Measurements from ENCODE around the gene FSTL1. TPM values are rescaled to one million over a fixed set of nuclear protein-coding genes. Genes with fewer than 3 reads are reported as not detected.

FSTL1 gene
- total RNA-seq, 1 donor from 2014 or later: 383 TPM

DNA sequence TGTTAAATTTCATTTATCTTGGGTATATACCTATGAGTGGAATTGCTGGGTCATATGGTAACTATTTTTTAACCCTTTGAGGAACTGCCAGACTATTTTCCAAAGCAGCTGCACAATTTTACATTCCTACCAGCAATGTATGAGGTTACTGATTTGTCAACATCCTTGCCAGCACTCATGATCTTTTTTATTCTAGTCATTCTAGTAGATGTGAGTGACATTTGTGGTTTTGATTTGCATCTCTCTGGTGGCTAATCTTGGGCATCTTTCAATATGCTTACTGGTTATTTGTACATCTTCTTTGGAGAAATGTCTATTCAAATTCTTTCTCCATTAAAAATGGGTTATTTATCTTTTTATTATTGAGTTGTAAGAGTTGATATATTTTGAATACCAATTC lies 80.3 kb downstream of the FSTL1 start:
- TF ChIP-seq, protein P1, sequence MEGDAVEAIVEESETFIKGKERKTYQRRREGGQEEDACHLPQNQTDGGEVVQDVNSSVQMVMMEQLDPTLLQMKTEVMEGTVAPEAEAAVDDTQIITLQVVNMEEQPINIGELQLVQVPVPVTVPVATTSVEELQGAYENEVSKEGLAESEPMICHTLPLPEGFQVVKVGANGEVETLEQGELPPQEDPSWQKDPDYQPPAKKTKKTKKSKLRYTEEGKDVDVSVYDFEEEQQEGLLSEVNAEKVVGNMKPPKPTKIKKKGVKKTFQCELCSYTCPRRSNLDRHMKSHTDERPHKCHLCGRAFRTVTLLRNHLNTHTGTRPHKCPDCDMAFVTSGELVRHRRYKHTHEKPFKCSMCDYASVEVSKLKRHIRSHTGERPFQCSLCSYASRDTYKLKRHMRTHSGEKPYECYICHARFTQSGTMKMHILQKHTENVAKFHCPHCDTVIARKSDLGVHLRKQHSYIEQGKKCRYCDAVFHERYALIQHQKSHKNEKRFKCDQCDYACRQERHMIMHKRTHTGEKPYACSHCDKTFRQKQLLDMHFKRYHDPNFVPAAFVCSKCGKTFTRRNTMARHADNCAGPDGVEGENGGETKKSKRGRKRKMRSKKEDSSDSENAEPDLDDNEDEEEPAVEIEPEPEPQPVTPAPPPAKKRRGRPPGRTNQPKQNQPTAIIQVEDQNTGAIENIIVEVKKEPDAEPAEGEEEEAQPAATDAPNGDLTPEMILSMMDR (conservative IDR thresholded peaks at IDR 0.05): no peak
- no peak overlapping the region for H3K27ac Mint-ChIP-seq
- peaks cover 41% of the 10 kb centered on the region for H3K27me3 Mint-ChIP-seq
- no peaks in the 10 kb centered on the region for H3K9me3 Mint-ChIP-seq
- DNase-seq (ENCODE audit: extremely low spot score, unreplicated experiment): no peak
- no peaks in the 10 kb centered on the region for H3K4me1 Mint-ChIP-seq (ENCODE audit: unreplicated experiment)
- no peaks in the 10 kb centered on the region for H3K36me3 Mint-ChIP-seq
- H3K4me3 Mint-ChIP-seq: no peak overlapping the region

DNA sequence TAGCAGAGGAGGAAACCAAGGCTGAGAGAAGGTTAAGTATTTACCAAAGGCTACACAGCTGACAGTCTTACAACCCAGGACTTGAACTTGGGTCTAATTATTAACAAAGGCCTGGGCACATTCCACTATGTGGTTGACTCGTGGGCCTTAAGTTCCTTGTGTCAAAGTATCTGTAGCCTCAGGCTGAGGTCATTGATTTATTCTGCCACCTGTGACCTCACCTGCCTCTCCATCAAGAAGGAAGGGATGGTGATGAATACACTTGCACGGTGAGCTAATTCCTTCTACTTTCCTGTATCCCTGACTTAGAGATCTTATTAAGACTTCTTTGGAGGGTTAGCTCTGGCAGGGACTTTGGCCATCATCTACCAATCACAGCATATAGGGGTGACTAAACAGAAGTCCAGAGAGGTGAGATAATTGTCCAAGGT lies 81.7 kb downstream of the FSTL1 start:
- no peaks in the 10 kb centered on the region for H3K9me3 Mint-ChIP-seq
- no peak overlapping the region for H3K4me3 Mint-ChIP-seq
- H3K4me1 Mint-ChIP-seq (ENCODE audit: unreplicated experiment): no peaks in the 10 kb centered on the region
- no peaks in the 10 kb centered on the region for H3K36me3 Mint-ChIP-seq
- H3K27ac Mint-ChIP-seq: no peak overlapping the region
- H3K27me3 Mint-ChIP-seq: peaks cover 52% of the 10 kb centered on the region
- TF ChIP-seq, protein P1 (conservative IDR thresholded peaks at IDR 0.05): no peak
- no peak for DNase-seq (ENCODE audit: extremely low spot score, unreplicated experiment)

DNA sequence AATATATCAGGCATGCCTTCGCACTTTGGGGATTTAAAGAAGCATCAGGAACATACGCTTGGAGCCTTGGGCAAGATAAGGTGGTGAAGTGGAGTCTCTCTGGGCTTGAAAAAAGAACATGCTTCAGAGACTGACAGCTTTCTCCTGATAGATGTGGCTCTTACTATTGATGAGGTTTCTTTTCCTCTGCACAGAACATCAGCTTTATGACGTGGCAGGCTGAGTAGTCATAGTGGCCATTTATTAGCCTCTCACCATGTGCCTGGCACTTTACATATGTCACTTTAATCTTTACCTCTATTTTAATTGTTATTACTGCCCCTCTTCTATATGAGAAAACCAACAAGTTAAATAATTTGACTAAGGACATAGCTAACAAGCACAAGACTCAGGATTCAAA lies 82.6 kb downstream of the FSTL1 start:
- no peak overlapping the region for H3K27ac Mint-ChIP-seq
- no peak overlapping the region for H3K4me3 Mint-ChIP-seq
- TF ChIP-seq, protein P1 (conservative IDR thresholded peaks at IDR 0.05): no peak
- no peak for DNase-seq (ENCODE audit: extremely low spot score, unreplicated experiment)
- no peaks in the 10 kb centered on the region for H3K9me3 Mint-ChIP-seq
- no peaks in the 10 kb centered on the region for H3K36me3 Mint-ChIP-seq
- H3K27me3 Mint-ChIP-seq: peaks cover 56% of the 10 kb centered on the region
- no peaks in the 10 kb centered on the region for H3K4me1 Mint-ChIP-seq (ENCODE audit: unreplicated experiment)

DNA sequence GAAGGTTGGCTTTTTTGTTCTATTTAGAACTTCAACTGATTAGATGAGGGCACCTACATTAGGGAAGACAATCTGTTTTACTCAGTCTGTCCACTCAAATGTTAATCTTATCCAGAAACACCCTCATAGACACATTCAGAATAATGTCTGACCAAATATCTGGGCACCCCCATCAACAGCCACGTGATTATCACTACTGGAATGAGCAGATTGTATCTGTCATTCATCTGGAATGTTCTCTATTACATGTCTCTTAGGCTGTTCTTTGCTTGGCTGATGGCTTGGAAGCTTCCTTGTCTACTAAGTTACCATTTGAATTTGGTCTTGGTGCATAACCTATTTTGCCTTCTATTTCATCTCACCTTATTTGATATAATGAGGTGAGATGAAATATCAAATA lies 86.0 kb downstream of the FSTL1 start:
- no peak overlapping the region for H3K4me3 Mint-ChIP-seq
- no peaks in the 10 kb centered on the region for H3K36me3 Mint-ChIP-seq
- TF ChIP-seq, protein P1 (conservative IDR thresholded peaks at IDR 0.05): no peak
- no peak overlapping the region for H3K27ac Mint-ChIP-seq
- H3K4me1 Mint-ChIP-seq (ENCODE audit: unreplicated experiment): no peaks in the 10 kb centered on the region
- DNase-seq (ENCODE audit: extremely low spot score, unreplicated experiment): no peak
- peaks cover 46% of the 10 kb centered on the region for H3K27me3 Mint-ChIP-seq
- no peaks in the 10 kb centered on the region for H3K9me3 Mint-ChIP-seq

DNA sequence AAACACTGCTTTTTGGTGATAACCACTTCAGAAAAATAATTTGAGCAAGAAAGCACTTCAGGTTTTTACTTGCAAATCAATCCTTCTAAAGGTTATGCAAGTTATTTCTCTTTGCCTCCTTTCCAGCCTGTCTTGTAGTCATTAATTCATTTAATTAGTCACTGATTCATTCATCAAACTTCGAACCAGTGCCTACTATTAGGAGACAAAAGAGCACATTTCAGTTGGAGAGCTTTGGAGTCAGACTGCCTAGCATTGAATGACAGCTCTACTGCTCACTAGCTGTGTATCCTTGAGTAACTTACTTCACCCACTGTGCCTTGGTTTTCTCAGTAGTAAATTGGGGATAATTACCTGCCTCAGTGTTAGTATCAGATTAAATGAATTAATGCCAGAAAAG lies 86.7 kb downstream of the FSTL1 start:
- Mint-ChIP-seq H3K27ac (no peak overlapping the region), H3K9me3 (no peaks in the 10 kb centered on the region), H3K4me3 (no peak overlapping the region)

More for the DNA sequence above, 86.7 kb downstream of the FSTL1 start:
- Mint-ChIP-seq H3K36me3 (no peaks in the 10 kb centered on the region), H3K27me3 (peaks cover 46% of the 10 kb centered on the region), H3K4me1 (ENCODE audit: unreplicated experiment) (no peaks in the 10 kb centered on the region)
- no peak for DNase-seq (ENCODE audit: extremely low spot score, unreplicated experiment)
- TF ChIP-seq, protein P1 (conservative IDR thresholded peaks at IDR 0.05): no peak
